MCF 10A (cell line): ENCODE measurements around the gene KLK8. TPM values are rescaled to one million over a fixed set of nuclear protein-coding genes. Genes with fewer than 3 reads are reported as not detected.

ENCODE experiments used
- Bru-seq: library from RNA; stranded (reverse); fragments of 400-500 nt; gene quantifications from one replicate; lab custom pipeline; 2021; lab: Mats Ljungman, UMichigan
- BruChase-seq, 2 experiments: library from RNA; stranded (reverse); fragments of 400-500 nt; gene quantifications; one replicate each; lab custom pipeline; 2021; lab: Mats Ljungman, UMichigan
- BruUV-seq: library from RNA; stranded (reverse); fragments of 400-500 nt; replicated peaks from 2 replicates; lab custom pipeline; 2021; lab: Mats Ljungman, UMichigan
- CTCF ChIA-PET: fragments of 300-600 bp; sonication (Branson Sonifier 250); formaldehyde crosslinking; extraction: SDS; loops from one replicate; lab custom pipeline; 2021; ENCODE audit warnings: antibody characterized with exemption, inconsistent platforms; lab: Yijun Ruan, JAX
- POLR2A ChIA-PET: fragments of 300-600, 350-650 bp; sonication (Branson Sonifier 250); formaldehyde crosslinking; extraction: SDS; loops from one replicate; lab custom pipeline; 2020; ENCODE audit warnings: antibody characterized with exemption, inconsistent platforms; lab: Yijun Ruan, JAX
- DNase-seq: peaks from one replicate; pipeline ENCODE4 v3.0.0-alpha.2; 2018; ENCODE audit not compliant: unreplicated experiment
- H3K27ac Mint-ChIP-seq: one replicate; pipeline ENCODE4 v1.8.0; 2022; ENCODE audit warnings: mild to moderate bottlenecking, low read depth, mixed read lengths; ENCODE audit not compliant: unreplicated experiment
- H3K27me3 Mint-ChIP-seq: one replicate; pipeline ENCODE4 v1.8.0; 2022; ENCODE audit warnings: mixed read lengths; ENCODE audit not compliant: insufficient read depth, unreplicated experiment
- H3K36me3 Mint-ChIP-seq: one replicate; pipeline ENCODE4 v1.8.0; 2022; ENCODE audit warnings: mild to moderate bottlenecking, moderate library complexity, mixed read lengths; ENCODE audit not compliant: insufficient read depth, unreplicated experiment
- H3K4me1 Mint-ChIP-seq: one replicate; pipeline ENCODE4 v1.8.0; 2022; ENCODE audit warnings: mixed read lengths; ENCODE audit not compliant: insufficient read depth, unreplicated experiment
- H3K4me3 Mint-ChIP-seq: one replicate; pipeline ENCODE4 v1.8.0; 2022; ENCODE audit warnings: mild to moderate bottlenecking, moderate library complexity, mixed read lengths; ENCODE audit not compliant: unreplicated experiment
- H3K9me3 Mint-ChIP-seq: one replicate; pipeline ENCODE4 v1.8.0; 2022; ENCODE audit warnings: mixed read lengths; ENCODE audit not compliant: unreplicated experiment
- intact Hi-C: fragments of 100-400 bp; cut with micrococcal nuclease; formaldehyde crosslinking; loops from 2 replicates; pipeline ENCODE4 v1.14.1; 2022
- long read RNA-seq: library from polyadenylated mRNA; stranded (forward); transcript quantifications from one replicate; pipeline ENCODE4 v2.0.0, GENCODE V29; 2022
- total RNA-seq: library from RNA; stranded (reverse); gene quantifications from 2 replicates; pipeline ENCODE4 v1.2.3, GENCODE V29; 2022
- TF ChIP-seq, protein P1 (sequence below): fragments of 200-600 bp; IDR thresholded peaks from one replicate; pipeline ENCODE4 v1.8.0; 2022; ENCODE audit warnings: antibody characterized with exemption, mild to moderate bottlenecking; ENCODE audit not compliant: unreplicated experiment

KLK8 gene, protein sequence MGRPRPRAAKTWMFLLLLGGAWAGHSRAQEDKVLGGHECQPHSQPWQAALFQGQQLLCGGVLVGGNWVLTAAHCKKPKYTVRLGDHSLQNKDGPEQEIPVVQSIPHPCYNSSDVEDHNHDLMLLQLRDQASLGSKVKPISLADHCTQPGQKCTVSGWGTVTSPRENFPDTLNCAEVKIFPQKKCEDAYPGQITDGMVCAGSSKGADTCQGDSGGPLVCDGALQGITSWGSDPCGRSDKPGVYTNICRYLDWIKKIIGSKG
- total RNA-seq (not detected in 2 replicates), Bru-seq, nascent RNA (not detected), BruChase-seq, experiment 1, labeled RNA remaining after a 6-hour chase (not detected), BruChase-seq, experiment 2, labeled RNA remaining after a 2-hour chase (not detected)
- long read RNA-seq: 0 reads

DNA sequence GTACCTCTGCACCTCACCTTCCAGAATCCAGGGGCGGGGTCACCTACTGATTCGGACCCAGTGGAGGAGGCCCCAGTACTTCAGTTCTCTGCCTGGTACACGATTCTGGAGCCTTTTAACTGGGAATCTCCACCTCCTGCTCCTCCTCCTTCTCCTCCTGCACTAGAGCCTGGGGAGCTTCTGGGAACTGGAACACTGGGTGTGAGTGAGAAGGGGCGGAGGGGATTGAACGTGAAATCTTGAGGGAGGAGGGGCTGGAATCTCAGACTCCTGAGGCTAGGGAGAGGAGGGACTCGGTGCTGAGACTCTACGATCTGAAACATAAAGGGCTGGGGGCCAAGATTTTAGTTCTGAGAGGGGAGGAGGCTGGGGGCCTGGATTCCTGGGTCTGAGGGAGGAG lies at the start of gene KLK8:
KLK8 (minus strand) TSS at position 90 of the 400 bp plus-strand sequence. CDS start 437 bp downstream, outside the sequence.
- no TSS peak for BruUV-seq
- ChIA-PET POLR2A (interaction anchor here (1.0 kb wide), 1 partner anchor 22 kb away, joined by 4 read pairs; no protein-coding TSS in a partner anchor), CTCF (interaction anchor here (1.7 kb wide), 1 partner anchor 15 kb away, joined by 3 read pairs; no protein-coding TSS in a partner anchor)
- peaks cover 6% of the 10 kb centered on the region for H3K36me3 Mint-ChIP-seq
- no peak within 1 kb of the TSS for H3K27ac Mint-ChIP-seq
- H3K4me1 Mint-ChIP-seq: no peaks in the 10 kb centered on the region
- TF ChIP-seq, protein P1, sequence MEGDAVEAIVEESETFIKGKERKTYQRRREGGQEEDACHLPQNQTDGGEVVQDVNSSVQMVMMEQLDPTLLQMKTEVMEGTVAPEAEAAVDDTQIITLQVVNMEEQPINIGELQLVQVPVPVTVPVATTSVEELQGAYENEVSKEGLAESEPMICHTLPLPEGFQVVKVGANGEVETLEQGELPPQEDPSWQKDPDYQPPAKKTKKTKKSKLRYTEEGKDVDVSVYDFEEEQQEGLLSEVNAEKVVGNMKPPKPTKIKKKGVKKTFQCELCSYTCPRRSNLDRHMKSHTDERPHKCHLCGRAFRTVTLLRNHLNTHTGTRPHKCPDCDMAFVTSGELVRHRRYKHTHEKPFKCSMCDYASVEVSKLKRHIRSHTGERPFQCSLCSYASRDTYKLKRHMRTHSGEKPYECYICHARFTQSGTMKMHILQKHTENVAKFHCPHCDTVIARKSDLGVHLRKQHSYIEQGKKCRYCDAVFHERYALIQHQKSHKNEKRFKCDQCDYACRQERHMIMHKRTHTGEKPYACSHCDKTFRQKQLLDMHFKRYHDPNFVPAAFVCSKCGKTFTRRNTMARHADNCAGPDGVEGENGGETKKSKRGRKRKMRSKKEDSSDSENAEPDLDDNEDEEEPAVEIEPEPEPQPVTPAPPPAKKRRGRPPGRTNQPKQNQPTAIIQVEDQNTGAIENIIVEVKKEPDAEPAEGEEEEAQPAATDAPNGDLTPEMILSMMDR: no peak
- H3K9me3 Mint-ChIP-seq: peaks cover 6% of the 10 kb centered on the region
- DNase-seq: no peak
- H3K4me3 Mint-ChIP-seq: no peak within 1 kb of the TSS
- intact Hi-C loops: no loop called here
- H3K27me3 Mint-ChIP-seq: peaks cover 11% of the 10 kb centered on the region

DNA sequence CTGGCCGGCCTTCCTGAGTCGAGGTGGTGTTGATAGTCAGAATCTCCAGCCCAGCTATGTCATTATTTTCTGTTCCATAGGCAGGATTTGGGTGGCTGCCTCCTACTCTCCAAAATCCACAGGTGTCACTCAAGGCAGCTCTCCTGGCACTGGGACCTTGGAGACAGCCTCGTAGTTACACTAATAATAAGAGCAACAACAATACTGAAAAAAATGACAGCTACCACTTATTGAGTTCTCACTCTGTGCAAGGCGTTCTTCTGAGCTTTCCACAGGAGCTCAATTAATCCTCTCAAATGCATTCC lies 45.6 kb upstream of the KLK8 start:
- no peaks in the 10 kb centered on the region for H3K4me1 Mint-ChIP-seq
- TF ChIP-seq, protein P1: no peak
- no TSS peak for BruUV-seq
- ChIA-PET POLR2A (no interaction called here), CTCF (interaction anchor here (0.7 to 1.0 kb wide), 2 partner anchors 26 to 34 kb away, joined by 3 to 4 read pairs; no protein-coding TSS in a partner anchor)
- no peak overlapping the region for H3K4me3 Mint-ChIP-seq
- no peak overlapping the region for H3K27ac Mint-ChIP-seq
- peaks cover 8% of the 10 kb centered on the region for H3K9me3 Mint-ChIP-seq
- DNase-seq: no peak
- H3K36me3 Mint-ChIP-seq: no peaks in the 10 kb centered on the region
- no peaks in the 10 kb centered on the region for H3K27me3 Mint-ChIP-seq
- intact Hi-C loops: no loop called here

DNA sequence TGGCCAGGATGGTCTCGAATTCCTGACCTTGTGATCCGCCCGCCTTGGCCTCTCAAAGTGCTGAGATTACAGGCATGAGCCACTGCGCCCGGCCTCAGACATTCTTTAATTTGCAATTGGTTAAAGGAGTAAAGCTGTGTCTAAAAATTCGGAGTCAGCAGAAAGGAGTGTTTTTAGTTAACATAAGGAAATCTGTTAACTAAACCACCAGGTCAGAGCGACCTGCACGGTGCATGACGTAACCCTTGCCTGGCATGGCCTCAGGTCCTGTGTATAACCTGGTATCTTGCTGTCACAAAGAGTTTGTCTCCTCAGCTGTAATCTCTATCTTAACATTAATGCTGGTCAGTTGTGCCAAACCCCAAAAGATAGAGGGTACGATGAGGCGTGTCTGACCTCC lies 42.9 kb upstream of the KLK8 start:
- Mint-ChIP-seq H3K27ac (no peak overlapping the region), H3K36me3 (no peaks in the 10 kb centered on the region), H3K9me3 (peaks cover 8% of the 10 kb centered on the region), H3K4me3 (no peak overlapping the region), H3K4me1 (no peaks in the 10 kb centered on the region), H3K27me3 (no peaks in the 10 kb centered on the region)
- intact Hi-C loops: no loop called here
- TF ChIP-seq, protein P1: no peak
- POLR2A ChIA-PET: no interaction called here
- CTCF ChIA-PET: interaction anchor here (0.7 to 1.8 kb wide), 3 partner anchors 18 to 115 kb away, joined by 3 to 7 read pairs (median 4); no protein-coding TSS in a partner anchor
- DNase-seq: no peak
- no TSS peak for BruUV-seq

DNA sequence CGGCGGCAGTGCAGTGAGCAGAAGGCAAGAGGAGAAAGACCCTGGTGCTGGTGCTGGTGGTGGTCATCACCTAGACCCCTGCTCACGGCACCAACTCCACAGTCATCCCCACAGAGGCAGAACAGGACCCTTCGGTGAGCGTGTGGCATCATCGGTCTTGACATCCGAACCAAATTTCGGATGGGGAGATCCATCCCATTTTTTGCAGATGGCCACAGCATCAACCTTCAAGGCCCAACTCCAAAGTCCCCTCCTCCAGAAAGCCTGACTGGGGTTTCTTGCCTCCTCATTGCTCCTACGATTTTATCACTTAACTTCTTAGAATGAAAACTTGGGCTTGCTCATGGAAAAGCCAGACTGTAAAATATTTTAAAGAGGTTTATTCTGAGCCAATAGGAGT lies 42.1 kb upstream of the KLK8 start:
- no peak for DNase-seq
- Mint-ChIP-seq H3K27ac (no peak overlapping the region), H3K9me3 (peaks cover 8% of the 10 kb centered on the region), H3K4me1 (no peaks in the 10 kb centered on the region), H3K4me3 (no peak overlapping the region), H3K36me3 (no peaks in the 10 kb centered on the region), H3K27me3 (no peaks in the 10 kb centered on the region)
- BruUV-seq: no TSS peak
- ChIA-PET CTCF (interaction anchor here (1.8 kb wide), 1 partner anchor 53 kb away, joined by 7 read pairs; no protein-coding TSS in a partner anchor), POLR2A (interaction anchor here (1.0 kb wide), 1 partner anchor 23 kb away, joined by 4 read pairs; no protein-coding TSS in a partner anchor)
- intact Hi-C loops: no loop called here
- TF ChIP-seq, protein P1: no peak
